Left ventricle myocardium superior (tissue), 1 donor: ENCODE data around the gene ADAMTS16. TPM values are rescaled to one million over a fixed set of nuclear protein-coding genes. Genes with fewer than 3 reads are reported as not detected.
A peak's percentile ranks its signal among the peaks of the same experiment; 100 is the strongest.

Source experiments
- ATAC-seq: fragments of 200-7000 bp; cut with Tn5 transposase; one replicate; pipeline ENCODE4 v1.9.1; 2020; ENCODE audit warnings: mild to moderate bottlenecking, moderate library complexity
- DNase-seq: peaks from one replicate; pipeline ENCODE4 v3.0.0-alpha.2; 2020
- intact Hi-C: fragments of 100-400 bp; cut with micrococcal nuclease; formaldehyde crosslinking; loops from one replicate; pipeline ENCODE4 v1.11.0; 2022
- total RNA-seq: library from RNA; stranded (reverse); fragmentation: NEBNext Ultra II Directional; extraction: Animal tissue kit (Norgen Biotek cat#: 25700); gene quantifications from one replicate; pipeline ENCODE4 v1.2.1, GENCODE V29; 2021
- donor health status: DM: no; HTN: yes; CAD: no; lungs with severe emphysema.

Gene ADAMTS16
- total RNA-seq, 1 donor from 2014 or later, result not detected

DNA sequence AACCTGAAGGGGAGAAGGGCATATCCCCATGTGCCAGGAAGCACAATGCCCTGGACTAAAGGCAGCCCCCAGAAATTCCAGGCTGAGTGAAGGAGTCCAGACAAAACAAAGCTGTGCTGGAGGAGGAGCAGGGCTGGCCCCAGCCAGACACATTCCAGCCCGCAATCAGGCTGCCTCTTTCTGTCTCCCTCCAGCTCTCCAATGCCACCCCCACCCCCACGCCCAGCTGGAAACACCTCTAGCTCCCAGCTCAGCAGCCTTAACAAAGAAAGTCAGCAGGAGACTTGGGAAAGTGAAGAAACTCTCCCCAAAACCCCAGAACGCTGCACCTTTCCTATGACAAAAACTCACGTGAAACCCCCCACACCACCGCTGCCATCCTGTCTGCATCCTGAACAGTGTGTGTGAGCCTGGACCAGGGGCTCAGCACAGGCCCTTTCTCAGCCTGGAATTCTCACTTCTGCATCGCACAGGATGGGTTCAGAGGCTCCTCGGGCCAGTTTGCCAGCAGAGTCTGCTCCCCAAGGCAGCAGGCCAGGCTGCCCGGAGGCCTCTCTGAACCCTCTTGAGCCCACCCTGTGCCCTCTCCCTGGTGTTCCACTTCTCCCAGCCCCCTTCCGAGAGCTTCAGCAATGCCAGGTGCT is 186.1 kb downstream of the ADAMTS16 start:
- no peak for ATAC-seq
- intact Hi-C loops, result no loop called here

GRCh38 chr5:5327126-5327525 is 187.0 kb downstream of the ADAMTS16 start:
- no peak for ATAC-seq
- no peak for DNase-seq
- intact Hi-C loops, result no loop called here

More for the DNA sequence above, 186.1 kb downstream of the ADAMTS16 start:
- no peak for DNase-seq

GRCh38 chr5:5330728-5331452 is 190.8 kb downstream of the ADAMTS16 start:
- intact Hi-C loops, result no loop called here
- no peak for DNase-seq
- no peak for ATAC-seq

- DNase-seq, result no peak
- intact Hi-C loops, result no loop called here
- ATAC-seq, result no peak
Observed at GRCh38 chr5:5331848-5332247, 191.7 kb downstream of the ADAMTS16 start.

GRCh38 chr5:5332287-5332686 is 192.2 kb downstream of the ADAMTS16 start:
- no peak for ATAC-seq

GRCh38 chr5:5335107-5335506 is 195.0 kb downstream of the ADAMTS16 start:
- intact Hi-C loops, result no loop called here
- ATAC-seq, result no peak
- no peak for DNase-seq

More at GRCh38 chr5:5332287-5332686, 192.2 kb downstream of the ADAMTS16 start:
- intact Hi-C loops, result no loop called here
- no peak for DNase-seq

DNA sequence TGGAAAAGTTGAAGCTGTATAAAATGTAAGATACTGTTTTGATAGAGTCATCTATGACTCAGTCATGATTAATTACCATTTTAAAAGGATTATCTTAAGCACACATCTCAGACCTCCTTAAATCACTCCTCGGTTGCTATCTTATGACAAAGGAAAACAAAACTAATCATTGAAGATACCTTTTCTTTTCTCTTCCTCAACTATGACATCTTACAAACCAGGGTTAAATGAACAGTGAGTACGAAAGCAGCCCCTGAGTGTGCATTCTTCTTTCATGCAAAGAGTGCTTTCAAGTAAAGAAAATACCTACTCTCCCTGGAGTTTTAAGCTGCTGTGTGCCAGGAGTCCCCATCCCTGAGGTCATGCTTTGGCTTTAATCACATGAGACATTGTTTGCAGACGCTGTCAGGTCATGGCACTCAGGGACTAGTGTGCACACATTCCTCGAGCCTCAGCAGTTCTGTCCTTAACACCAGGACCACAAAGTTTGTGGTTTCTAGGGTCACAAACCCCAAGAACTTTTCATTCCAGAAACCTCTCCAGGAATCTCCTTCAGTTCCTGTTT is 195.7 kb downstream of the ADAMTS16 start:
- ATAC-seq (no peak), DNase-seq (no peak)
- intact Hi-C loops, result no loop called here

DNA sequence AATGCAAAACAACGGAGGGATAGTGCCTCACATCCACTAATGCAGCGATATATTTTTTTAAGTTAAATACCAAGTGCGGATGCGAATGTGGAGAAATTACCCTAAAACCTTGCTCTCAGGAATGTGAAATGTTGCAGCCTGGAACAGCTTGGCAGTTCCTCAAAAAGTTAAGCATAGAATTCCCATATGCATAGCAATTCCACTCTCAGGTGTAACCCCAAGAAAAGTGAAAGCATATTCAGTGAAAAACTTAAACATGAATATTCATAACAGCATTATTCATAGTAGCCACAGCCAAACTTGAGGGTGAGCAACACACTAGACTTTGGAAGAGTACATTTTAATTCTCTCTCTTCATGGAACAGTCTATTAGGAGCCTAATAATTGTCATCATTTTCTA is 199.1 kb downstream of the ADAMTS16 start:
- intact Hi-C loops, result no loop called here
- DNase-seq (no peak), ATAC-seq (no peak)

- intact Hi-C loops, result no loop called here
- DNase-seq (peak; percentile 61), ATAC-seq (peak; percentile 90)
Observed at GRCh38 chr5:5340206-5340729, 200.1 kb downstream of the ADAMTS16 start.

DNA sequence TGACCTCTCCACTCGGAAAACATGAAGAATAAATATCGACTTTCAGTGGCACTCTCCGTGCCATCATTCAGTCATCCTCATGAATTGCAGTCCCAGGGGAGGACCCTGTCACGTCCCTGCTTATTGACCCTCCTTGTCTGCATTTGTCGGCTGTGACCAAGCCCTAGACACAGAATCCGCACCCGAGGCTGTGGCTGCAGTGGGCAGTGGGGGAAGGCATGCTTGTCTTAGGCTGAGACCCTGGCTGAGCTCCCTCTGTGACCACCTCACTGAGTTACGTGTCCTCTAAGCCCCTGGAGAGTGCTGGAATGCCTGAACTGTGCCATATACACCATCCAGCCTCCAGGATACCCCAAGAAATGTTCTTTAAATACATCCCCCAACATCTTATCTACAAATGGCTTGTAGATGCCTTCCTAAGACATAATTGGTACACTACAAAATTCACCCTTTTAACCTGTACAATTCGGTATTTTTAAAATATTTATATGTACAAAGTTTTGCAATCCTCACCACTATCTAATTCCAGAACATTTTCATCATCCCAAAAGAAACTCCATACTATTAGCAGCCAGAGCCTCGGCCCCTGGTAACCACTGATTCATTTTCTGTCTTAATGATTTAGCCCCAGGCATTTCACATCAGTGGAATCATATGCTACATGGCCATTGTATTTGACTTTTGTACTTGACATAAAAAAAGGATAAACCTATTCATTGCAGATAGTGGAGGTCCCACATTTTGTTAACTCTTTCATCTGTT is 201.6 kb downstream of the ADAMTS16 start:
- ATAC-seq (no peak), DNase-seq (no peak)
- intact Hi-C loops, result no loop called here

GRCh38 chr5:5342784-5343183 is 202.7 kb downstream of the ADAMTS16 start:
- peak; percentile 17 for ATAC-seq
- intact Hi-C loops, result no loop called here
- DNase-seq, result no peak

DNA sequence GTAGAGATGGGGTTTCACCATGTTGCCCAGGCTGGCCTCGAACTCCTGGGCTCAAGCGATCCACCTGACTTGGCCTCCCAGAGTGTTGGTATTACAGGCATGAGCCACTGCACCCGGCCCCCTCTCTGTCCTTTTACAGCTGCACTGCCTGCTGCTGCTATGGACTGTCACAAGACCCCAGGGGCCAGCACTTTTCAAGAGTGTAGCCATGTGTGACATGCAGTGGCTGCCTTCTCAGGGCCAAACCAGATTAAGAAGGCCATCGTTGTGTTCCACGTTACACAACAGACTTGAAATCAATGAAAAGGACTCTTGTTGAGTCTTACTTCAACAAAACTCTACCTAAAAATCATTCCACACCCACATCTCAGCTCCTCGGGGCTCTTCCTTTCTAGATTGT is 203.4 kb downstream of the ADAMTS16 start:
- intact Hi-C loops, result no loop called here
- ATAC-seq (no peak), DNase-seq (no peak)

DNA sequence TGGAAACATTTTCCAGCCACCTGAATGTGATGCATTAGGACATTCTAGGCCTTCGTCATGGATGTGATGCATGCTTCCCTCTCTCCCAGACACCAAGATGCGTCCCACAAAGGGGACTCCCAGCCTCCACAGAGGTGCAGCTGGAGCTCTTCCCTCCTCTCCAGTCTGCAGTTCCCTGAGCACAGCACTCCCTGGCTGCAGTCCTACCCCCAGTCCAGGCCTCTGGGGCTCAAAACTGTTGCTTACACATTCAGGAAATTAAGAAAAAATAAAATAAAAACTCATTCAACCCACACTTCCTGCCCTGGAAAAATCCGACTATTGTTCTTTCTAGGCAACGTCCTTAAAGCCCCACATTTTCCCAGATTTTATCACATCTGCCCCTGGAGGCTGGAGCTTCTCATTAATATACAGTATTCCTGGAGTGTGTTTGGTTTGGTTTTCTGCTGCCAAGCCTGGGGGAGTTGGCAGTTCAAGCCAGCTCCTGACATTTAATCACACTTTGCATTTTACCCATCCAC is 204.0 kb downstream of the ADAMTS16 start:
- DNase-seq (no peak), ATAC-seq (peak; percentile 15)
- intact Hi-C loops, result no loop called here

- no peak for DNase-seq
- no peak for ATAC-seq
- intact Hi-C loops, result no loop called here
Observed at GRCh38 chr5:5344606-5345005, 204.5 kb downstream of the ADAMTS16 start.

DNA sequence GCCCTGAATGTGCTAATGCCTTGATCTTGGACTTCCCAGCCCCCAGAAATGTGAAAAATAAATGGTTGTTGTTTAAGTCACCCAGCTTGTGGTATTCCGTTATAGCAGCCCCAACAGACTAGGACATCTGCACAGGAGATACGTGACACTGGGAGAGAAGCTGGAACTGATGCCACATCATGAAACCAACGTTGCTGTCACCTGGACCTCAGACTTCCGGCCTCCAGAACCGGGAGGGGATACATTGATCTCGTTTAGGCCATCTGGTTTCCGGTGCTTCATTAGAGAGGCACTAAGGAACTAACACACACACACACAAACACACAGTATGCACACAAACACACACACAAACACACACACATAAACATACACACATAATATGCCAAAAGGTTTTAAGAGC is 207.3 kb downstream of the ADAMTS16 start:
- DNase-seq (no peak), ATAC-seq (no peak)
- intact Hi-C loops, result no loop called here

DNA sequence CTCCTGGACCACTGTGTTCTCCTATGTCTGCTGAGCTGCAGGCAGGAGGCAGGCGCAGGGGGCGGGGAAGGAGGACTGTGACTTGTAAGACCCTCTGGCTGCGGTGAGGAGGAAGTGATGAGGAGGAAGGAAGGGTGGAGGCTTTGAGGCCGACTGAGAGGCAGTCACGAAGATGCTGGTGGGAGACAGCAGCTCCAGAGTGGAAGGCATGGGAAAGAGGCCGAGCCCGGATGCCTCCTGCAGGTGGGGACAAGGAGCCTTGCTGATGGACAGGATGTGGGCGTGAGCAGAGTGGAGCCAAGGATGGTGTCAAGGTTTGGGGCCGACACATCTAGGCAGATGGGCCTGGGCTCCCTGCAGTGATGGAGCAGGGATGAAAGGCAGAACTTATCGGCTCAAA is 208.0 kb downstream of the ADAMTS16 start:
- ATAC-seq (no peak), DNase-seq (no peak)
- intact Hi-C loops, result no loop called here

- intact Hi-C loops, result no loop called here
- DNase-seq (no peak), ATAC-seq (no peak)
Observed at GRCh38 chr5:5348576-5348975, 208.4 kb downstream of the ADAMTS16 start.

- no peak for ATAC-seq
- no peak for DNase-seq
- intact Hi-C loops, result no loop called here
Observed at GRCh38 chr5:5350101-5350500, 210.0 kb downstream of the ADAMTS16 start.

DNA sequence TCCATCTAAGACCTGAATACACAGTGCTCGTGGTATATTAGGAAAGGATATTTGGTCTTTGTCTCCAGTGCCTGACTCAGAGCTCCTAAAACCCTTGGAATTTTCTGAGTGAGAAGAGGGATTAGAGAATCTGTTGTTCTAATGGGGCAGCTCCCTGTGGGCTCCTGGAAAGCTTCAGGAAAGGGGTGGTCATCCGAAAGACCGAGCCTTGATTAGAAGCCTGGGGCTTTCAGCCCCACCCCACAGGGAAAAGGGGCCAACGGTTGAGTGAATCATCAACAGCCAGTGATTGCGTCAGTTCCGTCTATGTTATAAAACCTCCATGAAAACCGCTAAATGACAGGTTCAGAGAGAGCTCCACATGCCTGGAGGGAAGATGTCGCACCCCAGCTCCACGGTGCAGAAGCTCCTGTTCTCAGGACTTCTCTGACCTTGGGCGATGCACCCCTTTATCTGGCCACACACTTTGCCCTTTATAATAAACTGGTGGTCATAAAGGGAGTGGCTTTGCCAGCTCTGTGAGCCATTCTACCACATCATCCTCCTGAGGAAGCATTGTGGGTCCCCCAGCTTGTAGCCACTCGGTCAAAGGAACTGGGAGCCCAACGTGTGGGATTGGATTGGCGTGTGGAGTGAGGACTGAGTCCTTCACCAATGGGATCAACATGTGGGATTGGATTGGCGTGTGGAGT is 211.3 kb downstream of the ADAMTS16 start:
- intact Hi-C loops, result no loop called here
- DNase-seq (no peak), ATAC-seq (no peak)
